Sigmoid colon (tissue), 4 donors: ENCODE data around the gene ERMN.

ENCODE experiments used
- CTCF ChIP-seq, 4 experiments: fragments of 450-650 bp in 3 of 4; fragments of 200-600 bp in 1 of 4; IDR thresholded peaks; one replicate each; pipeline ENCODE4 v1.5.1; 2016 to 2019; ENCODE audit warnings: antibody characterized with exemption in 4 of 4, mild to moderate bottlenecking in 3 of 4, moderate library complexity in 2 of 4
- EP300 ChIP-seq, 4 donors: sonication (generic); formaldehyde crosslinking; IDR thresholded peaks; one replicate each; pipeline ENCODE4 v1.6.1; 2017; ENCODE audit warnings: antibody characterized with exemption in 4 of 4
- POLR2A ChIP-seq, 2 donors: fragments of 450-650 bp; IDR thresholded peaks; one replicate each; pipeline ENCODE4 v1.6.1; 2016; ENCODE audit warnings: antibody characterized with exemption in 2 of 2, mild to moderate bottlenecking in 2 of 2, moderate library complexity in 2 of 2
- POLR2AphosphoS5 ChIP-seq, 4 donors: sonication (generic); formaldehyde crosslinking; IDR thresholded peaks; one replicate each; pipeline ENCODE4 v1.6.1; 2017; ENCODE audit warnings: antibody characterized with exemption in 4 of 4

GRCh38 chr2:157327621-157328500, 2.2 kb upstream of the ERMN start:
- TF ChIP-seq CTCF (IDR thresholded peaks at IDR 0.05), result peak; percentile 27 to 85 (median 55)
- no peak for TF ChIP-seq EP300 (IDR thresholded peaks at IDR 0.05)
- TF ChIP-seq POLR2A (IDR thresholded peaks at IDR 0.05), result no peak
- no peak for TF ChIP-seq POLR2AphosphoS5 (IDR thresholded peaks at IDR 0.05)
